ENCODE results near the gene CLCN5.

DNA sequence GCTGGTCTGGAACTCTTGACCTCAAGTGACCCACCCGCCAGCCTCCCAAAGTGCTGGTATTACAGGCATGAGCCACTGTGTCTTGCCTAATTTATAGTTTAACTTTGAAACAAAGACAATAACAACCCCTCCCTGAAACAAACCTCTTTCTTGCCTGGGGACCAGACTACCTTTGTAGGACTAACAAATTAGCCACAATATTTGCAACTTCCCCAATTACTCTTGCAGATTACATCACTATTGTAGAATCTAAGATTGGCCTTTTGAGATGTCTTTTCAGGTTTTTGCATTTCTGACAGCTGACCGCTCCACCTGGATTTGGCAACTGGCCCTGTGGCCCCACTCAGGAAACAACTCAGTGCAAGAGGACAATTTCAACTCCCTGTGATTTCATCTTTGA is 193.6 kb downstream of the CLCN5 start:
- TF ChIP-seq POLR2A (IDR thresholded peaks at IDR 0.05) = no peak
- TF ChIP-seq, protein P1, sequence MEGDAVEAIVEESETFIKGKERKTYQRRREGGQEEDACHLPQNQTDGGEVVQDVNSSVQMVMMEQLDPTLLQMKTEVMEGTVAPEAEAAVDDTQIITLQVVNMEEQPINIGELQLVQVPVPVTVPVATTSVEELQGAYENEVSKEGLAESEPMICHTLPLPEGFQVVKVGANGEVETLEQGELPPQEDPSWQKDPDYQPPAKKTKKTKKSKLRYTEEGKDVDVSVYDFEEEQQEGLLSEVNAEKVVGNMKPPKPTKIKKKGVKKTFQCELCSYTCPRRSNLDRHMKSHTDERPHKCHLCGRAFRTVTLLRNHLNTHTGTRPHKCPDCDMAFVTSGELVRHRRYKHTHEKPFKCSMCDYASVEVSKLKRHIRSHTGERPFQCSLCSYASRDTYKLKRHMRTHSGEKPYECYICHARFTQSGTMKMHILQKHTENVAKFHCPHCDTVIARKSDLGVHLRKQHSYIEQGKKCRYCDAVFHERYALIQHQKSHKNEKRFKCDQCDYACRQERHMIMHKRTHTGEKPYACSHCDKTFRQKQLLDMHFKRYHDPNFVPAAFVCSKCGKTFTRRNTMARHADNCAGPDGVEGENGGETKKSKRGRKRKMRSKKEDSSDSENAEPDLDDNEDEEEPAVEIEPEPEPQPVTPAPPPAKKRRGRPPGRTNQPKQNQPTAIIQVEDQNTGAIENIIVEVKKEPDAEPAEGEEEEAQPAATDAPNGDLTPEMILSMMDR (IDR thresholded peaks at IDR 0.05) = no peak

Measured in heart left ventricle (tissue), 13 donors.